HG03378 (cell line): Measurements from ENCODE around the gene KCNIP3.

Experiments used
- ATAC-seq: cut with Tn5 transposase; IDR thresholded peaks from one replicate; pipeline ENCODE4 v1.9.1; 2021; ENCODE audit warnings: mild to moderate bottlenecking, moderate library complexity; ENCODE audit not compliant: unreplicated experiment

Gene KCNIP3

GRCh38 chr2:95312543-95313201, 15.5 kb downstream of the KCNIP3 start:
- ATAC-seq, result no peak

GRCh38 chr2:95313296-95314131, 16.4 kb downstream of the KCNIP3 start:
- ATAC-seq, result no peak

- no peak for ATAC-seq
Observed at GRCh38 chr2:95314598-95314963, 17.4 kb downstream of the KCNIP3 start.

GRCh38 chr2:95314964-95315611, 17.9 kb downstream of the KCNIP3 start:
- no peak for ATAC-seq

DNA sequence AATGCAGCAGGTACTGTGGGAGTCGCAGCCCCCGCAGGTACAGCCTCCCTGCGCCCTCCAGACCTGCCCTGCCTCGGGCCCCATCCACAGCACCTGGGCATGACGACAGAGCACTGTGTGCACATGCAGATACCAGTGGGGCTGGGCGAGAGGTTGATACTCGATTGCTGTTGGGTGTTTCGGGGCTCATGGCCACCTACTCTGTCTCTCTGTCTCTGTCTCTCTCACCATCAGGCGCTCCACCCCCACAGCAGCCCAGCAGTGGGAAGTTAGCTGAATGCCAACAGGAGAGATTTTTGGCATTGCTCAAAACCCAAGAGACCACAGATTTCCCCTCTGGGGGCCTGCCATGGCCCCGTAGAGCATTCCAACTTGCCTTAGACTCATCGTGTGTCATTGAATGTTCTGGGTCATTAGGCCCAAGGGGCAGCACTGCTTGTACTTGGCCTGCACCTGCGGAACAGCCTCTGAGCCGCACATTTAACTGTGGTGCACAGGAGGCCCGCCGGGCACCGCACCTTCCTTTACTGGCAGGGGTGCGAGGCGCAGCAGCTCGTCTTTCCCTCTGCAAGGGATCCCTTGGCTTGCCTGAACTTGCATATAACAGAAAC, 18.8 kb downstream of the KCNIP3 start:
- ATAC-seq, result no peak

DNA sequence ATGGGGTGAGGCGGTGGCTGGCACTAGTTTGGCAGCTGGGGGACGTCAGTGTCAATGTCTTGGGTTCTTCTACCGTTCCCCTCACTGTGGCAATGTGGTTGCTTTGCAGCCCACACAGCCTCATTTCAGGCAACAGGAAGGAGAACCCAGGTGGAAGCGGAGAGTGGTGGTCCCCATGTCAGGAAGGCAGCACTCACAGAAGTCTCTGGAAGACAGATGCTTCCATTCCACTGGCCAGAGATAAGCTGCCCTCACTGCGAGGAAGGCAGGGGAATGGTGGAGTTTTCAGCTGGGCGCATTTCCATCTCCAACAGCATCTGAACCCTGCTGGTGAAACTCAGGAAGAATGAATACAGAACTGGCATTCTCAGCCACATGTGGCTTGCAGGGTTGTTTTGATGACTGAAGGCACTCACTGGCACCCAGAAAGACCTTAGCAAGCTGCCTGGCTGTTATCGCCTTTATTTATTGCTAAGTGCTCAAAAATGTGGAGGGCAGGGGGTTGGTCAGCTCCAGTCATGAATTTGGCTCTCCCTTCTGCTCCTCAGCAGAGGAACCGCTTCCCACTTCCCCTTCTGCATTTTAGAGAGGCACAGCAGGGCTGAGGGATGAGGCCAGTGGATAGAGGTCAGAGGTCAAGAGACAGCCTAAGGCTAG, 19.4 kb downstream of the KCNIP3 start:
- no peak for ATAC-seq

DNA sequence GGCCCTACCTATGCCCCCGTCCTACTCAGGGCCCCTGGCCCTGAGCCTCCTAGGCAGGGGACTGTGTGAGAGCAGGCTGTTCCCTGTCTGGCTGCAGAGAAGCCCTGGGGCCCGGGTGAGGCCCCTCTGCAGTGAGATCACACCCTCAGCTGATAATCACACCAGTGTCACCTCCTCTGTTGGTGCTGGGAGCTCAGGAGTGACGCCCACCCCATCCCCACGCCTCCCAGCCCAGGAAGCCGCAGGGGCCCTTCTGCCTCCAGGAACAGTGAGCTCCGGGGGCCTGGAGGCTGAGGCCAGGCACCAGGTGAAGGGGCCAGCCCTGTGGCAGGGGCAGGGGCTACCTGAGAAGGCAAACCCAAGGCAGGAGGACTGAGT, 20.0 kb downstream of the KCNIP3 start:
- no peak for ATAC-seq

GRCh38 chr2:95317665-95318425, 20.7 kb downstream of the KCNIP3 start:
- no peak for ATAC-seq

DNA sequence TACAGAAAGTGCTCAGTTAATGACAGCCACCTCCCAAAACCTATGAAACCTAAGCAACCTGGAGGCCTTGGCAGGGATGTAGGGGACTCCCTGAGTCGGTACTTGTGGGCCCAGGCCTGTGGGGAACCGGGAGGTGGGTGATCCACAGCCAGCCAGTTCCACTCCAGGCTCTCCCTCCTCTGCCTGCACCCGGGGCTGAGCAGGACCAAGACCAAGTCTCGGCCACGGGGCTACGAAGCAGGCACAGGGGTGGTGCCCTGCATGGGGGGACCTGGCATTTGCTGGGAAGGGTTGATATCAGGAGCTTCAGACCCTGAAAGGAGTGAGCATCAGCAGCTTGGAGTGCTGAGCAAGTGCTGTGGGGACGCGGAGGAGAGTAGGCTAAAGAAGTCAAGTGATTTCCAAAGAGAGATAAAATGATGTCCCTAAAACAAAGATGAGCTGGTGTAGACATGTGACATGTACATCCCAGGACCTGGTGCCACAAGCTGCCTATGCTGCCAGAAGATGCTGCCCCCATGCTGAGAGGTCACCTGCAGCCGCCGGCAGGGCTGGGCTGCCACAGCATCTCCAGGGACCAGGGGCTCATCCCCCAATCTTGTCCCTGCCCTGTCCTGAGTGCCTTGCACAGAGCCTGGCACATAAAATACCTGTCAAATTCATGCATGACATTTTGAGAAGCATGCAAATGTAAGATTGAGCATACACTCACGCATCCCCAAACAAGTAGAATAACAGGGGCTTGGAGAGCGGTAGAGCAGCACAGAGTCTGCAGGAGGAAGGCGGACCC, 21.5 kb downstream of the KCNIP3 start:
- ATAC-seq, result no peak

DNA sequence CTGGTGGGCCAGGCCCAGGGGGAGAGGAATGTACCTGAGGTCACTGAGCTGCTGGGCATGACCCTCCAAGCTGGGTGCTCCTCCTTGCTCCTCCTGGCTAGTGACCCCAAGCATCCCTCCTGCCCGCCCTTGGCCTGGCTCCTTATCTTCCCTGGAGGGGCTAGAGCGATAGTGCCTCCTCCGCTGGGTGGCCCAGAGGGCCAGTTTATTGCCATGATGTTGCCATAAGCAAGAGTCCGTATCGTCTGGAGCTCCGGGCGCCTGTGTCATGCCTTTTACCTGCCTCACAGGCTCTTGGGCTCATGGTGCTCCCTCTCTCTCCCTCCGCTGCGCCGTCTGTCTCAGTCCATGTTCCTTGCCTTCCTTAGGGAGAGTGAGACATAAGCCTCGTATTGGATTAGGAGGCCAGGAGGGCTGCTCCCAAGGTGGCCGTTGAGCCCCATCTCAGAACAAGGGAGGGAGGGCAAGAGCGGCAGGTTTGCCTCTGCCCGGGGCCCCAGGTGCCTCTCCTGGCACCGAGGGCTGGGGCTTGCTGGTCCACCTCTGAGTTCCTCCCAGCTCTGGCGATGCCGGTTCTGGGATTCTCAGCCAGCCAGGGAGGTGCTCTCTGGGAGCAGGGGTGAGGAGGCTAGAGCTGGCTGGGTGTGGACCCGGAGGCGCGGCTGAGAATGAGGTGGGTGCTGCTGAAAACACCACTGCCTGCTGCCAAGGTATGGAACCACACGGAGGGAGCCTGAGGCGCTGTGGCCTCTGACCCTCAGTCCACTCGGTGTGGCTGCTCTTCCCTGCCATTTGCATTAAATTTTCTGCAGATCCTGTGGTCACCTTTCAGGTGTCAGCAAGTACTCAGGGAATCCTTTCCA, 22.6 kb downstream of the KCNIP3 start:
- no peak for ATAC-seq

DNA sequence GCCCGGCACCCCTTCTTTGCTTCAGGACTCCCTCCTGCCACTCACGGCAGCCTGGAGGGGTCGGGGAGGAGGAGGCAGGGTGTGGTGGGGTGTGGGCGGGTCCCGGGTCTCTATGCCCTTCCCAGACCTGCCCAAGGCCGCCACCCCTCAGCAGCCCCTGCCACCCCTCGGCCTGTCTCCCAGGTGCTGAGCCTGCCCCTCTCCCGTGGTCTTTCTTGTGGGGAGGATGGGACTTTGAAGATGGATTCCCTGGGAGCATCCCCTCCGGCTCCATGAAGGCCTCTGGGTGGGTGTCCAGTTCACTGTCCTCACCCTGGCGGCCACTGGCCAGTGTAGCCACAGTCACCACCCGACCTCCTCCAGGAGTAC, 23.2 kb downstream of the KCNIP3 start:
- ATAC-seq, result no peak

- no peak for ATAC-seq
Observed at GRCh38 chr2:95320986-95321767, 24.0 kb downstream of the KCNIP3 start.

GRCh38 chr2:95323347-95324155, 26.4 kb downstream of the KCNIP3 start:
- ATAC-seq, result no peak

DNA sequence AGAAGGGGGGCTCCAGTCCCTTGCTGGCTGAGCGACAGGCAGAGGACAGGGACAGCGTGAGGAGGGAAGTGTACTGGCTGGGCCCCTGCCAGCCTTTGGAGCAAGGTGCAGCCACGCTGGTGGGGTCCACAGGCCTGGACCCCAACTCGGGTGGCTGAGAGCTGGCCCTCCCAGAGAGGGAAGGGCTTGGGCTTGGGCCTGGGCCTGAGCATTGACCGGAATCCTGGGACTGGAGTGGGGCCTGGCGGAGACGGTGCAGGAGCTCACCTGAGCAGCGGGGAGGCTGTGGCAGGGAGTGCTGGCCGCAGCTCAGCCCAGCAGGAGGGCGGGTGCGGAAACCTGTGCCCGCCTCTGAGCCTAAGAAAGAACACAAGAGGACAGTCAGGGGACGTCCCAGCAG, 27.9 kb downstream of the KCNIP3 start:
- ATAC-seq, result no peak

GRCh38 chr2:95325590-95326432, 28.7 kb downstream of the KCNIP3 start:
- ATAC-seq, result no peak

DNA sequence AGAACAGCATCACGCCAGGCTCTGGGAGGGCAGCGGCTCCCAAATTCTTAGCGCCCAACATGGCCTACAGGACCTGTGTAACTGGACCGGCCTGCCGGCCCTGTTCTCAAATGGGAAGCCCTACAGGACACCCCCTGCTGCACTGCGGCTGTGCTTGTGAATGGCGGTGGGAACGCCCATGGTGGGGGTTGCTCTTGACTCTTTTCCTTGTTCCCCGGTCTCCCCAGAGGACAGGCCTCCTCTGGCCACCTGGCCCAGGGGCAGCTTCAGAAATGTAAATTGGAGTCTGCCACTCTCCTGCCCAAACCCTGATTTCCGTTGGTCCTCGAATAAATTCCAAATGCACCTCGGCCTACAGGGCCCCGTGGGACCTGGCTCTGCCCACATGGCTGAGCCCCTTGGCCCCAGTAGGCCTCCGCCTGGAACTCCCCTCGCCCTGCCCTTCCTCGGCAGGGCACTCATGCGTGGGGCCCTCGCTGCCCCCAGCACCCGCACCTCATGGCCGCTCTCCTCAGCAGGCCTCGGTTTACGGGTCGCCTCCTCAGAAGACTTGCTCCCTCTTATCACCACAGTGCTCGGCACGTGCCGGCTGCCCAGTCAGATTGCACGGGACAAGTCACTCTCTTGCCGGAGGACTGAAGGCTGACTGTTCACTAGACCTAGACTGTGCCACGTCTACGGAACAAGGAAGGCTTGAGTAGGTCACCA, 29.4 kb downstream of the KCNIP3 start:
- ATAC-seq, result no peak
